Left kidney (tissue), 2 donors: ENCODE results near the gene RHOH. TPM values are rescaled to one million over a fixed set of nuclear protein-coding genes. Genes with fewer than 3 reads are reported as not detected.
"Not testable (repeated sequence)": the region's sequence is repeated elsewhere in the genome, so short reads cannot be mapped to it uniquely, and the experiment has no call there.

Source experiments
- DNase-seq: peaks from one replicate; pipeline ENCODE4 v3.0.0-alpha.2; 2013
- polyA plus RNA-seq: library from polyadenylated mRNA; unstranded; fragments of 120-200 nt; gene quantifications from one replicate; pipeline ENCODE4 v1.2.1, GENCODE V29; 2013; ENCODE audit not compliant: insufficient read length

RHOH gene
- polyA plus RNA-seq, 1 donor = 0.50 TPM

GRCh38 chr4:40262077-40262528, 65.3 kb downstream of the RHOH start:
- no peak for DNase-seq

GRCh38 chr4:40262861-40263260, 66.0 kb downstream of the RHOH start:
- DNase-seq = no peak

DNA sequence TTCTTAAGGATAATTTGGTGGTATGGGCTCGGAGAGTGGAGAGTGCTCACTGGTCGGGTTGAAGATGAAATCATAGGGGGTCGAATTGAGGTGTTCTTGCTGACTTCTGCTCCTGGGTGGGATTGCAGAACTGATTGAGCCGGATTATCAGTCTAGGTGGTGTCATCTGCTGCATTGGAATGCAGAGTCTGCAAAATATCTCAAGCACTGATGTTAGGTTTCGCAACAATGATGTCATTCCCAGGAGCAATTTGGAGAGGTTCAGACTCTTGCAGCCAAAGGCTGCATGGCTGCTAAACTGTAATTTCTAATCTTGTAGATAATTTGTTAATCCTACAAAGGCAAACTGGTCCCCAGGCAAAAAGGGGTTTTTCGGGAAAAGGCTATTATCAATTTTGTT, 67.7 kb downstream of the RHOH start:
- DNase-seq = no peak

DNA sequence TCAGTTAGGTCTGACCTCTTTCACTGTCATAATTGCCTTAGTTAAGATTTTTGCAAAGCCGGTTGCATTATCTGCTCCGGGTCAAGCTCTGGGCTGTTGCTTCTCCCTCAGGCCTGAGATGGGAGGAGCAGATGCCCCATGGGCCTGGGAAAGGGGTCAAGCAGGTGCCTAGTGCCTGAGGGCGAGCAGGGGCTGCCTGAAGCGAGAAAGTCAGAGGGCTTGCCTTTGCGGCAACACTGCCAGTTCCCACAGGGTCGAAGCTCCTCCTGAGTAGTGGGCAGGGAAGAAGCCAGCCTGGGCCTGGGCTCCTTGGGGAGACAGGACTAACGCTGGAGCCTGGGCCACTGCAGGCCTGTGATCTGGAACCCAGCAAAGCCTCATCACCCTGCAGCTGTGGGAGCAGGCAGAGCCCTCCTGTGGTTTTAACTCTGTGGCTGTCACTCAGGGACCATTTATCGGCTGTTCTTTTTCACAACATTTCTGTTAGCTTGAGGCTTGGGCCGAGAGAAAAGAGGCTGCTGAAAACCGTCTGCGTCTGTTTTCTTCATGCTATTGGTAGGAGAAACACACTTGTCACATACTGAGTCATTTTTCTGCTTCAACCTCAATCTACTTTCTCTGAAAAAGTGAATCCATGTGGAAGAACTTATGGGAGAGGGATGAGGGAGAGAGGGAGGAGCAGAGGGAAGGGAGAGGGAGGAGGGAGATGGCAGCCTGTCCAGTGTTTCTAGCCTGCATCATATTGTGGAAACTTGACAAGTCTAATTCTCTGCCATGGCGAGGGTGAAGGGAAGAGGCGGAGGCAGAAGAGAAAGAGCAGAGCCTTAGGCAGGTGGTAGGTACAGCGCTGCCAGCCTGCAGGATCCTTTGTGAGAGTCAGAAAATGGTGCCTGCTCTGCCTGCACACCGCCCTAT, 68.4 kb downstream of the RHOH start:
- DNase-seq = no peak

DNA sequence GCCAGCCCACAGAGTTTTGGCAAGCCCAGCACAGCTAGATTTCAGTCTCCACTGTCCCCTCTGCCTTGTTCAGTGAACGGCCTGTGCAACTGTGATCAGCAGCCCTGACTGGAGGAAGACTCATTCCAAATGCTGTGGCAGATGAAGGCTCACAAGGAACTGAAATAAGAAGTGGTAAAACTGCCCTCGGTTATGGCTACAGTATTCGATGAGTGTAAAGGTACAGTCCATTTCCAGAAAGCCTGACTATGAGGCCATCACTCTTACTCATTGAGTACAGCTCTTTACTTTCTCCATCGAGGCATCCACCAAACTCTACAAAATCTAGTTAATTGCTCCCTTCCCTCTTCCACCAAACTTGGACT, 69.1 kb downstream of the RHOH start:
- no peak for DNase-seq

DNA sequence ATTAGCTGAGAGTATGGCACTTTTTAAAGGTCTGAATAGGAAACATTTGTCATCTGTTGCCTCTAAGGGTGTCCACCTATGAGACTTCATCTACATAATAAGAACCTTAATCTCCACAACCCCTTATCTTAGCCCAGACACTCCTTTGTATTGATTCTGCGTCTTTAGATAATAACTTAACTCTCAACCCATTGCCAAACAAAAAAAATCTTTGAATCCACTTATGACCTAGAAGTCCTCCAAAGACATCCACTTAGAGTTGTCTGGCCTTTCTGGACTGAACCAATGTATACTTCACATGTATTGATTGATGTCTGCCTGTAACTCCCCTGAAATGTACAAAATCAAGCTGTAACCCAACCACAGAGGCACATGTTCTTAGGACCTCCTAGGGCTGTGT, 72.3 kb downstream of the RHOH start:
- DNase-seq = no peak

DNA sequence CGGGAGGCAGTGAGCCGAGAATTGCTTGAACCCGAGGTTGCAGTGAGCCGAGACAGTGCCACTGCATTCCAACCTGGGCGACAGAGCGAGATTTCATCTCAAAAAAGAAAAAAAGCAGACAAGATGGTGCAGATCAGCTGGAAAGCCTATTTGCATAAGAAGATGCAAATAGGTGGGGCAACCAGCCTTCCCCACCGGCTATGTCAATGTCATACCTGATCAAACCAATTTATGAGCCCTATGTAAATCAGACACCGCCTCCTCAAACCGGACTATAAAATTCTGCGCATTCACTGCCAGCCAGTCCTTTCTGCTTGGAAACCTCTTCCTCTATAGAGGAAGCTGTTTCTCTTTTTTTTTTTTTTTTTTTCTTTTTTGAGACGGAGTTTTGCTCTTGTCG, 73.8 kb downstream of the RHOH start:
- DNase-seq = no peak

DNA sequence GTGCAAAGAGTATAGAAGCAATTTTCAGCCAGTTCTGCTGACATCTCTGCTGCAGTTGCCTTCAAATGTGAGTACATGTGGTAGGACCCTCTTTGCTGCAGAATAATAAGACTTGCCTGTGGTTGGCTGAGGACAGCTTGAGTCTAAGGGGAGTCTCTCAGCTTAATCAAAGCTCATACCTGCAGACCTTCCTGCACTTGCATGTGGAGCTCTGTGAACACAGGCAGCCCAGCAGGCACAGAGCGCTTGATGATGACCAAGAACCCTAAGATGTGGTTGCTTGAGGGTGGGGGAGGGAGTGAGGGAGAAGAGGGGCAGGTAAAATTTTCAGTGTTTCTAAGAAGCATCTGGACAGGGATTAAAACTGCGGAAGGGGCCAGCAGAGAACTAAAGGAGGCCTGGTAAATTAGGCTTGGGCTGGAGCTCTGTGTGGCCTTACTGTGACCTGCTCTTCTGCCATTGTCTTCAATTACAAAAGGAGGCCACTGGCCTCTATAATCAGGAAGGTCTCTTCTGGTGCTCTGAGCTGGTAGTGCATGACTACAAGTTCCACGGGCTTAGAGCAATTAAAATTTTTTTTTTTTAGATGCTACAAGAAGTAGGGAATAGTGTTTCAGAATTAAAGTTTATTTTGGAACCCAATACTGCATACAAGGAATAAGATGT, 78.4 kb downstream of the RHOH start:
- DNase-seq = no peak

- no peak for DNase-seq
These were observed 79.7 kb downstream of the RHOH start for GRCh38 chr4:40276546-40276945.

- DNase-seq = no peak
These were observed 83.8 kb downstream of the RHOH start for GRCh38 chr4:40280586-40280985.

DNA sequence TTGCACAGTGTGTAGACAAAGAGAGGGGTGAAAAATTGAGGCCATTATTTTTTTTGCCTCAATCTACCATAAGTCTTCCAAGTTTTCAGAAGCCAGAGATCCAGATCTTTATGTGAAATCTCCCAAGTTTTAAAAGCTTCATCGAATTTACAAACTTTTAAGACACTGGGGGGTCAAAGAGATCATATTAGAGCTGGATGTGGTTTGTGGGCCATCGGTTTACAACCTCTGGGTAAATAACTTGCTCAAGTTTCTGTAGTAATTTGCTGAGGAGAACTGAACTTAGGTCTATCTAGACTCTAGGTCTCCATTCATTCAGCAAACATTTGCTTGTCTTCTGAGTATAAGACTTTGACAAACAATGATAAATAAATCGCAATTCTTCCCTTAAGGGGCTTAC, 84.3 kb downstream of the RHOH start:
- DNase-seq = no peak

DNA sequence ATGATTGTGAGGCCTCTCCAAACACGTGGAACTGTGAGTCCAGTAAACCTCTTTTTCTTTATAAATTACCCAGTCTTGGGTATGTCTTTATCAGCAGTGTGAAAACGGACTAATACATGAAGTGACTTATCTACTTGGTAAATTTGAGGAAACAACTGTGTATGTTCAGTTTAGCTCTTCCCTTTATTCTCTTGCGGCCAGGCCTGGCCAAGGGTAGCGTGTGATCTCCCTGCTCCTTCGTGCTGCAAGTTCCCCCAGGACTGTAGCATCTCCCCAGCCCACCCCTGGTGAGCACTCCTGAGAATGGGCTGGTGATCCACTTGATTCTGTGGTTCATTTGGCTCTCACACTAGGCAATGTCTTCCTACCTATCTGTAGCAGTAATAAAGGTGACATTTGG, 85.1 kb downstream of the RHOH start:
- DNase-seq = no peak

DNA sequence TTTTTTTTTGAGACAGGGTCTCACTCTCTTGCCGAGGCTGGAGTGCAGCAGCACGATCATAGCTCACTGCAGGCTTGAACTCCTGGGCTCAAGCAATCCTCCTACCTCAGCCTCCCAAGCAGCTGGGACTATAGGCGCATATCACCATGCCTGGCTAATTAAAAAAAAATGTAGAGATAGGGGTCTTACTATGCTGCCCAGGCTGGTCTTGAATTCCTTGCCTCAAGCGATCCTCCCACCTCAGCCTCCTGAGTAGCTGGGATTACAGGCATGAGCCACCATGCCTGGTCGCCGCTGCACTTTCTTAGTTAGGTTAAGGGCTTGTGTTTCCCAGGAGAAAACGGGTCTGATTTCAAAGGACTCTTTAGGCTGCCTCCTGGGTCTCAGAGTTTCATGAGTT, 86.0 kb downstream of the RHOH start:
- not testable (repeated sequence) for DNase-seq

DNA sequence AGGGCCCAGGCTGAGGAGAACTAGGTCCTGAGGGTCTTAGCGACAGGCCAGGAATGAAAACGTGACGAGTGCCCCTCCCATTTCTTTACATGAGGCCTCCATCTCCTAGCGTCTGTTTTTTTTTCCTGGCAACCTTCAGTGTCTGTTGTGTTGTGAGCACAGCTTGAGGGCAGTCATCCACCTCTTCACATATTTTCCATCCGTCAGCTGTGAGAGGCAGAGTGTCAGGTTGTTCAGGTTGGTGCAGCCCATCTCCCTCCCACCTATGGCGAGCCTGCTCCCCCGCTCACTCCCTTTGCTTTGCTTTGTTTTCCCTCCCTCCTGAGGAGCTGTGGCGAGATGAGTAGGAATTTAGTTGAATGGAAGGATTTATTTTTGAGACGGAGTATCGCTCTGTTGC, 86.6 kb downstream of the RHOH start:
- DNase-seq = peak; percentile 50

GRCh38 chr4:40283968-40284367, 87.1 kb downstream of the RHOH start:
- no peak for DNase-seq

- no peak for DNase-seq
These were observed 88.9 kb downstream of the RHOH start for GRCh38 chr4:40285692-40286091.

GRCh38 chr4:40288566-40288965, 91.7 kb downstream of the RHOH start:
- DNase-seq = no peak

DNA sequence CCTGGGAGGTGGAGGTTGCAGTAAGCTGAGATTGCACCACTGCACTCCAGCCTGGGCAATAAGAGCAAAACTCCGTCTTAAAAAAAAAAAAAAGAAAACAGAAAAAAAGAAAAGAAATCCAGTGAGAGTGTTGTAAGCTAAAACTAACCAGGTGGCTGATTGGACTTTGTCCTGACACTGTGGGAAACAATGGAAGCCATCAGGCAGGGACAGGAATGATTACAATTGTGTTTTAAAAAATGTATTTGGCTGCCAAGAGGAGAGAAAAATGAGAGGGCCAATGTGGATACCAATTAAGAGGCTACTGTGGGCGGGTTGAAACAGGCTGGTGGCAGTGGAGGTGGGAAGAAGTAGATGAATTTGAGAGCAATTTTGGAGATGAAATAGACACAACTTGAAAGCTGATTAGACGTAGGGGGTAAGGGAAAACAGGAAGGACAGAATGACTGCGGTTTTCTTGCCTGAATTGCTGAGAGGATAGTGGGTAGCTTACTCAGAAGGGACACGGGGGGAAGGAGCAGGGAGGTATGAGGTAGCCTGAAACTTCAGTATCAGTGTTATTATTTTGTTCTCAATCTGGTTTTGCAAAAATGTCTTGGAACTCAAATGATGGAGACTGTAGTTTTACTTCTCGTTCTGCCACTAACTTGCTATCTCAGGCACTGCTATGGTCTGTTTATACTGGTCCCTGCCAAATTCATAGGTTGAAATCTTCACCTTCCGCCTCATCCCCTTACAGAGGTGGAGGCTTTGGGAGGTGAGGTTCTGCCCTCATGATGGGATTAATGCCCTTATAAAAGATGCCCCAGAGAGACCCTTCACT, 92.7 kb downstream of the RHOH start:
- DNase-seq = no peak

- not testable (repeated sequence) for DNase-seq
These were observed 93.9 kb downstream of the RHOH start for GRCh38 chr4:40290611-40291186.

GRCh38 chr4:40292313-40292759, 95.5 kb downstream of the RHOH start:
- DNase-seq = no peak

DNA sequence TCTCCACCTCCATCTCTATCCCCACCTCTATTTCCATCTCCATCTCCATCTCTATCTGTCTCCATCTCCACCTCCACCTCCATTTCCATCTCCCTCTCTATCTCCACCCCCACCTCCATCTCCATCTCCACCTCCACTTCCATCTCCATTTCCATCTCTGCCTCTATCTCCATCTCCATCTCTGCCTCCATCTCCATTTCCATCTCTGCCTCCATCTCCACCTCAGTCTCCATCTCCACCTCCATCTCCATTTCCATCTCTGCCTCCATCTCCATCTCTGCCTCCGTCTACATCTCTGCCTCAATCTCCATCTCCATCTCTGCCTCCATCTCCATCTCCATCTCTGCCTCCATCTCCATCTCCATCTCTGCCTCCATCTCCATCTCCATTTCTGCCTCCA, 97.5 kb downstream of the RHOH start:
- no peak for DNase-seq

DNA sequence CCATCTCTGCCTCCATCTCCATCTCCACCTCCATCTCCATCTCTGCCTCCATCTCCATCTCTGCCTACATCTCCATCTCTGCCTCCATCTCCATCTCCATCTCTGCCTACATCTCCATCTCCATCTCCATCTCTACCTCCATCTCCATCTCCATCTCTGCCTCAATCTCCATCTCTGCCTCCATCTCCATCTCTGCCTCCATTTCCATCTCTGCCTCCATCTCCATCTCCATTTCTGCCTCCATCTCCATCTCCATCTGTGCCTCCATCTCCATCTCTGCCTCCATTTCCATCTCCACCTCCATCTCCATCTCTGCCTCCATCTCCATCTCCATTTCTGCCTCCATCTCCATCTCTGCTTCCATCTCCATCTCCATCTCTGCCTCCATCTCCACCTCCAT, 98.2 kb downstream of the RHOH start:
- DNase-seq = not testable (repeated sequence)
